Heart left ventricle (tissue), 13 donors: Measurements from ENCODE around the gene ICE1.

Experiments used
- CTCF ChIP-seq, 12 donors: fragments of 200-600 bp; sonication (generic) in 4 of 12; IDR thresholded peaks; one replicate each; pipeline versions ENCODE4 v1.5.0 to v1.8.0; 2018 to 2022; ENCODE audit warnings: antibody characterized with exemption in 12 of 12, mild to moderate bottlenecking in 5 of 12
- POLR2A ChIP-seq, 2 donors: fragments of 450-650 bp; IDR thresholded peaks; one replicate each; pipeline ENCODE4 v1.6.1; 2017; ENCODE audit warnings: antibody characterized with exemption in 2 of 2, mild to moderate bottlenecking in 2 of 2, moderate library complexity in 2 of 2
- donor health status: ischemic (EF 13 %, LVEDD 7.1; RV severe dilation, severe dysfunction).
- donor health status: DM: no; HTN: yes; CAD: no.
- donor health status: DM: no; HTN: no; CAD: no.
- donor health status: ischemic (EF 25% LVEDD 6.9; RV normal size, moderate dysfunction).
- donor health status: ischemic (EF 25% LVEDD 5.7; RV mildly dilated, moderate dysfunction).
- donor health status: ischemic (EF 35%, LVEDD 5.7; RV mildly dilated, moderate dysfunction).
- donor health status: nonischemic (EF 11% LVEDD 7.7; RV severe dilation, severe dysfunction).
- donor health status: DM: yes; HTN: yes; CAD: no.
- donor health status: PGD.
- donor health status: ischemic (EF 29% LVEDD 5.4; RV normal size, mild dysfunction).
- donor health status: nonischemic (EF 23%, LVEDD 6.1; RV moderate dilation, normal function).

GRCh38 chr5:5385331-5385662 lies 37.2 kb upstream of the ICE1 start:
- no peak for TF ChIP-seq CTCF (IDR thresholded peaks at IDR 0.05)
- no peak for TF ChIP-seq POLR2A (IDR thresholded peaks at IDR 0.05)
